HG03280 (cell line): ENCODE data around the gene HES7.
A peak's percentile ranks its signal among the peaks of the same experiment; 100 is the strongest.

ENCODE experiments used
- ATAC-seq: cut with Tn5 transposase; IDR thresholded peaks from one replicate; pipeline ENCODE4 v1.9.1; 2021; ENCODE audit warnings: mild to moderate bottlenecking, moderate library complexity; ENCODE audit not compliant: unreplicated experiment

The HES7 gene

DNA sequence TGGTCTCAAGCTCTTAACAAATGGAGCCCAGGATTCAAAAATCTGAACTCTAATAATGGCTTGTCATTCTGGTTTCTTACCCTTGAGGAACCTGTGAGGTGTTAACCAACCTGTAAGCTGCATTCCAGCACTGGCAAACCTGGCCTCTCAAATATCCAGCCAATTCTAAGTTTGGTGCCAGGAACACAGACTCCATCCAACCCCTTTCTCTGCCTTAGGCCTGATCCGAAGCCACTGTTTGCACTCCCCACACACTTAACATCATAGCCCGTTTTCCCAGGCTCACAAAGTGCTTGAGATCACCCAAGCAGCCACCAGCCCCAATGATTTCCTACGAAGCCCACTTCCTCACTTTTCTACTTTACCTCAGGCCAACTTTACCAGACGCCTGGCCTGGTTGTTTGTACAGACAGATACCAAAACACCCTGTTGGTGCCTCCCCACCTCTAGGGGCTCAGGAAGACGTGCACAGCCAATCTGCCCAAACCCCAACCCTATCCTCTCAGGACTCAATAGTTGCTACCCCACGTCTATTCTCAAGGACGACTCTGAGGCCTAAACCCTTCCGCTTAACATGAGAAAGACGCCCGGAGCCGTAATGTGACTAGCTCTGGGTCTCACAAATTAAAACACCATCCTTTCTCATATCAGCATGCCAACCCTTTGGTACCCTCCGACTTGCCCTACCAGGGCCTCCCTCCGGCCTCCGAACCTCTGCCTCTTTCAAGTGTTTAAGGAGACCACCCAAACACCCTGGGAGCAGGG, 31.5 kb upstream of the HES7 start:
- no peak for ATAC-seq

DNA sequence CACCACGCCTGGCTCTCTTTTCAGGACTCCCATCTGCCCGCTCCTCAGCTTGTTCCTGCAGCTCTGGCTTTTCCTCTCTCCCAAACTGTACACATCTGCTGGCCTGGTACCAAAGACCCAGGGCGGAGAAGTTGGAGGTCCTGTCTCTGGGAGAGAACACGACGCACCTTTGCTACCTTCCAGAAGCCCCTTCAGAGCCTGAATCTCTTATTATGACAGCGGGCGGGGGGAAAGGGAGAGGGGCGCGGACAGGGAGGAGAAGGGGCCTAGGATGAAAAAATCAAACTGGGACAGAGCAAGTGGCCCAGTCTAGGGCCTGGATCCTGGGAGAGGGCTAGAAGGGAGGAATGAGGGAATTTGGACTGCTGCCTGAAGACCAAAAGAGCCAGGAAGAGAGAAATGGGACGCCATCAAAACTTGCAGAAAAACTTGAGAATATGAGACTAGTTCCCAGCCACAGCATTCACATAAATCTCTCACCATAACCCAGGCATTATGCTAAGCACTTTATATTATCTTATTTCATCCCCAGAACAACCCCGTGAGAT, 30.8 kb upstream of the HES7 start:
- ATAC-seq = no peak

- ATAC-seq = no peak
These were observed 30.2 kb upstream of the HES7 start for GRCh38 chr17:8153957-8154607.

- no peak for ATAC-seq
These were observed 29.6 kb upstream of the HES7 start for GRCh38 chr17:8153525-8153956.

DNA sequence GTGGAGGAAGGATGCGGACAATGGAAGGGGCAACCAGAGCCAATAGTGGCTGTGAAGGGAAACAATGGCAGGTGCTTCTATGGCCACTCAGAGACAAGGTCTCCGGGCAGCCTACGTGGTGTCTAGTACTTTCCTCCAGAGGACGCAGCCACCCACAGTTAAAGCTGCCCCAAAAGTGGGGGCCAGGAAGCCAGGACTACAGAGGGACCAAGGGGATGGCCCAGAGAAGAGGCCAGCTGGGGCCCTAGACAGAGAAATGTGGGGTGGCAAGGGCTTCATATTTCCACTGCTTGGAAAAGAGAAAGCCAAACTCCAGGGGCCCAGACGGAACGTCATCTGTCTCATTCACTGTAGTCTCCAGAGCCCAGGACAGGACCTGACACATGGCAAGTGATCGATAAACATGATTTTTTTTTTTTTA, 29.1 kb upstream of the HES7 start:
- no peak for ATAC-seq

DNA sequence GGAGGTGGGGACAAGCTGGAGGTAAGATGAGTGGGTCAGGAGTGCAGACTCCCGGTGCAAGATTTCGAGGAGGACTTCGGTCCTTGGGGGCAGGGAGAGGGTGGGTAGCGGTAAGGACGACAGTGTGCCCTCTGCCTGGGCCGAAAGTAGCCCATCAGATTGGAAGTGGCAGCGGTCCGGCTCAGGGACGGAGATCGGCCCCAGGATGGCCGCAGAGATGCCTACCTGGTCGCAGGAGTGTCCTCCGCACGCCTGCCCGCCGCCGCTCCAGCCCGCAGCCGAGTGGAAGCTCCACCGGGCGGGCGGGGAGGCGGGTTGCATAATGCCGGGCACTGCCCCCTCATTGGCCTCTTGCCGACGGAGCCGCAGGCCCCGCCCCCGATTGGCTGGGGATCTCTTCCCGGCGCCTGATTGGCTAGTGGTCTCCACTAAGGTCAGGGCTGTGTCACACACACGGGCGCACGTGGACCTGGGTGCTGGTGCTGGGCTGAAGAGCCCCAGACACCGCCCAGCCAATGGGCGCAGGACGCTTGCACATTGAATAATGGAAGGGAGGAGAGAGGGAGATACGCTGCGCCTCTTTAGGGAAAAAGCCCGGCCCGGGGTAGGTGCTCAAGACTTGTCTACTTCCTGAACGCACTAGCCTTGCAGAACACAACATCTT, 28.3 kb upstream of the HES7 start, which contains the start of gene PER1:
Gene PER1 (minus strand): TSS at position 293 of the 664 bp plus-strand sequence. CDS start 1,698 bp downstream, outside the sequence.
- ATAC-seq = peak; percentile 18

GRCh38 chr17:8151641-8152111, 27.8 kb upstream of the HES7 start:
- ATAC-seq = no peak

GRCh38 chr17:8151120-8151640, 27.3 kb upstream of the HES7 start:
- ATAC-seq = peak; percentile 48

DNA sequence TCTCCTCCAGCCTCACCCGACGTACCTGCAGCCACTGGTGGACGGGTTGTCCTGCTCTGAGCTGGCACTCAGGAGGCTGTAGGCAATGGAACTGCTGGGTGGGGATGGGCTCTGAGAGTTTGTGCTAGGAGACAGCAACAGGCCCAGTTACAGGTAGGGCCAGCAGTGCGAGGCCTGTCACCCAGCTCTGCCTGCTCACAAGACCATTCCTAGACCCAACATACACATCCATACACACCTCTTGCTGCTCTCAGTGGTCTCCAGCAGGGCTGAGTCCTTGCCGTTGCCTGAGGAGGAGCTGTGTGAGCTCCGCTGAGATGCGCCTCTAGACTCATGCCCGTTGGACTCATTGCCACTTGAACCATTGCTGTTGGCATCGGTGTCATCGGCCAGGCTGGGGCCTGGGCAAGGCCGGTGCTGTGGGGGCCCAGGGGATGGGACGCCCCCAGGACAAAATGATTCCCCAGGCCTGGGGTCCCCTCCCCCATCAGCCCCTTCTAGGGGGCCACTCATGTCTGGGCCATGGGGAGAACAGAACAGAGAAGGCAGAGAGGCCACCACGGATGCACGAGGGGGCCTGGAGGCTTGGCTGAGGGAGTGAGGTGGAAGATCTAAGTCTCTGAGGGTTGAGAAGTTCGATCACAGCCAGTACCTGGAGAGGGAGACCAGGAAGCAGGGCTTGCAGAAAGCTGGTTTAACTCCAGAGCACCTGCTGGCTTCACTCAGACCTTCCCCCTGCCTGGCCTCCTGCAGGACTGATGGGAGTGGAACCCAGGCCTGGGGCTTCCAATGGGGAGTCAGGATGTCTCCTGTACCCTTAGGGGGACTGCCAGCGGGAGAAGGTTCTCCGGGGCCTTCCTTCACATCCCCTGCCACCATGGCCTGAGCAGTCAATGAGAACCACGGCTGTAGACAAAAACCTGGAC, 26.6 kb upstream of the HES7 start:
- ATAC-seq = no peak

DNA sequence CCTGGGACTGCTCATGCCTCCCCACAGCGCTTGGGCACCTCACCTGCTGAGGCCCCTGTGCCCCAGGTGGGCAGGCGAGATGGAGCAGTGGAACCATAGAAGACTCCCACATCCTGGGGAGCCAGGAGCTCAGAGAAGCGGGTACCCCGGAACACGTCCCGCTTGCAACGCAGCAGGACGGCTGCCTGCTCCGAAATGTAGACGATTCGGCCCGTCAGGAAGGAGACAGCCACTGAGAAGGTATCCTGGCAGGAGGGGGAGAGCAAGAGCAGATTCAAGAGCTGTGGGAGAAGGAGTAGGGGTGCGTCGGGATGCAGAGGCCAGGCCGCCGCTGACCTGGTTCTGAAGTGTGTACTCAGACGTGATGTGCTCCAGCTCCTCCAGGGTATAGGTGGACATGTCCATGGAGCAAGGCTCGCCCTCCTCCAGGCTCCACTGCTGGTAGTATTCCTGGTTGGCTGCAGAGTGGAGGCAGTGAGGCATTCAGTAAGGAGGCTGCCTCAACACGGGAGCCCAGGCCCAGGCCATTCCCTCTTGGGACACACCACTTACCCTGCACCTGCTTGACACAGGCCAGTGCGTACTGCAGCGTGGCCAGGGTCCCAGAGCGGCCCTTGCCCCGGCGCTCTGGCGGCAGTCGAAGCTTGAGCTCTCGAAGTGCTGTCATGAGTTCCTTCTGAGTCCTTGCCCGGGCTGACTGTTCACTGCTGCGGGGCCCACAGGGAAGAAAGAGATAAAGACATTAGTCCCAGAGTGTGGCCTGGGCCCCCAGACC, 25.7 kb upstream of the HES7 start:
- no peak for ATAC-seq

DNA sequence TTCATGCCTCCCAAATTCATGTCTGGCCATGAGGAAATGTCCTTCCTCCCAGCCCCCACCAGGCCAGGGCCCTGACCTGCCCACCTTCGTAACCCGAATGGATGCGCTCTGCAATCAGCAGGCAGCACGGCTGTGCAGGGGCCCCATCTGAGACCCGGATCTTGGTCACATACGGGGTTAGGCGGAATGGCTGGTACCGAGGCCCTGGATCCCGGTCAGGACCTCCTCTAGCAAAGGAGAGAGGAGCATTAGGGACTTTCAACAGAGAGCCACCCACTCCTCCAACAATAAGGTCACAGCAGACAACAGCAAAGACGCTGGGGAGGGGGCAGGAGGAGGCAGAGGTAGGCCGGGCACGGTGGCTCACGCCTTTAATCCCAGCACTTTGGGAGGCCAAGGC, 24.7 kb upstream of the HES7 start:
- no peak for ATAC-seq

- no peak for ATAC-seq
These were observed 24.0 kb upstream of the HES7 start for GRCh38 chr17:8147805-8148404.

DNA sequence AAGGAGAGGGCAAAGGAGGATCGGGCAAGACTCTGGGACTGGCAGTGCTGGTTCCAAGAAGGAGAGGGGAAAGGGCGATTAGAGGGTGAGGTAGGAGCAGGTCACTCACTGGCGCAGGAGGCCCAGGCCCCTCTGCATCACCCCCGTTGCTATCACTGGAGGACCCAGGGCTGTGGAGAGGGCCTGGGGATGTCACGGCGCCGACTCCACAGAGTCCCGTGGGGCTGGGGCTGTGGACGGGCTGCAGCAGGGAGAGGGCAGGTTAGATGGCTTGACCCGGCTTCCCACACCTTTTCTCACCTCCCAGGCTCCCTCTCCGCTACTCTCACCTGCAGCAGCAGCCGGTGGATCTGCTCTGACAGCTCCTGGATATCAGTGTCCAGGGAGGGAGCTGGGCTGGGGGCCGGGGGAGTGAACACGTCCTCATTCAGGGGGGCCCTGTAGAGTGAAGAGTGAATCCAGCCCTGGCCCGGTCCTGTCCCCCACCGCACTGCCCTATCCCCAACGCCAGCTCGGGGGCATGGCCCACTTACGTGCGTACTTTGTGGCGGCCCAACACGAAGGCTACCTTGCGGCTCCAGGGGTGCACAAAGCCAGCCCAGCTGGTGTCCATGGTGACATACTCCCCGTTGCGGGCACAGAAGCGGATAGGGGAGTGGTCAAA, 23.4 kb upstream of the HES7 start:
- no peak for ATAC-seq

DNA sequence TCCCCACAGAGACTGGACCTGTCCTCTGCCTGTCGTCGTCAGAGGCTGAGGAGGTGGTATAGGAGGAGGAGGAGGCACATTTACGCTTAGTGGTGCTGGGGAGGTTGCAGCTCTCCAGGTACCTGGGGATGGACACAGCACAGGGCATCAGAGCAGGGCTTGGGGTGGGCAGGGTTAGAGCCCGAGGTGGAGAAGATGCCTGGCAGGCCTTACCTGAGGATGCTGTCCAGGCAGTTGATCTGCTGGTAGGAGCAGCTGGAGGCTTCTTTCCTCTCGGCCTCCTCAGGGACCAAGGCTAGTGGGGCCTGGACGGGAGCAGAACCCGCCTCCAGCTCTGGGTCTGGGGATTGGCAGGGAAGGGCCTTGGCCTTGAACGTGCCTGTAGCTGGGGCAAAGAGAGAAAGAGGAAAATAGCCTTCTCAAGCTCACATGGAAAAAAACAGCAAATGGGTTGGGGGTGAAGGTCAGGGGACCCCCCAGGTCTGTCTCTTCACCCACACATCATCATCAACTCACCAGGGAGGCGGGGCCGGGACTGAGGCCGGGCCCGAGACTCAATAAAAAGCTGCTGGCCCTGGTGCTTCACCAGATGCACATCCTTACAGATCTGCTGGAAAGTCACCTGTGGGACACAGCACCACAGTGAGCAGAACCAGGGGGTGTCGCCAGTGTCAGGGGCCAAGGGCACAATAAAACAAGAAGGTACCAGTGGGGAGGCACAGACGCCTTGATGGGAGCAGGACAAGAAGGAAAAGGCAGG, 22.7 kb upstream of the HES7 start:
- ATAC-seq = no peak

- no peak for ATAC-seq
These were observed 21.9 kb upstream of the HES7 start for GRCh38 chr17:8145811-8146210.

GRCh38 chr17:8144401-8145231, 20.7 kb upstream of the HES7 start:
- ATAC-seq = no peak
